NT2/D1 (cell line): ENCODE results near the gene LTC4S.

Experiments used
- SUZ12 ChIP-seq: IDR thresholded peaks from 2 replicates; pipeline ENCODE4 v1.6.1; 2011; ENCODE audit not compliant: insufficient read length, insufficient read depth; ENCODE audit errors: extremely low read depth
- ZNF274 ChIP-seq: IDR thresholded peaks from 2 replicates; pipeline ENCODE4 v1.6.1; 2011; ENCODE audit warnings: mild to moderate bottlenecking, low read depth, low read length

DNA sequence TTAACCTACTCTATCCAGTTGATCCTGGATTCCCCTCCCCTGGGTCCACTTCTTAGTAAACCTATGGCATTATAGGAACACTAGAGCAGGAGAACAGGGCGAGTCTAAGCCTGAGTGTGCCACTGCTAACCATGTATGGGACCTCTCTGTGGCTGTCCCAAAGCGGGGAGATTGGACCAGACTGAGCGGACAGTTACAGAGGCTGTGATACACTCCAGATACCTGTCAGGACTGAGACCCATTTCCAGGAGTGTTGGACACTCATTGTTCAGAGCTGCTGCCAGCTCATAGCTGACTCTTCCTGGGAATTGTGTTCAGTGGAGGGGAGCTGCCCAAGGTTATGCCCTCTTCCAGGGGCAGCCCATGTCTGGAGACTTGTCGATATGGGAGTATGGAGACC, 11.9 kb upstream of the LTC4S start:
- TF ChIP-seq ZNF274 (no peak), SUZ12 (no peak)
